OCI-LY7 (cell line): Measurements from ENCODE around the gene LRRC10B. TPM values are rescaled to one million over a fixed set of nuclear protein-coding genes. Genes with fewer than 3 reads are reported as not detected.

ENCODE experiments used
- BruUV-seq: library from RNA; stranded (reverse); fragments of 400-500 nt; replicated peaks from 2 replicates; lab custom pipeline; 2021; lab: Mats Ljungman, UMichigan
- CTCF ChIA-PET: fragments of 300-600 bp; sonication (Branson Sonifier 250); formaldehyde crosslinking; loops from one replicate; lab custom pipeline; 2022; ENCODE audit warnings: antibody characterized with exemption; ENCODE audit not compliant: unreplicated experiment; lab: Charles Lee
- POLR2A ChIA-PET: fragments of 300-600 bp; sonication (Branson Sonifier 250); formaldehyde crosslinking; loops from one replicate; lab custom pipeline; 2022; ENCODE audit warnings: antibody characterized with exemption; lab: Charles Lee
- DNase-seq: peaks from one replicate; pipeline ENCODE4 v3.0.0-alpha.2; 2015; ENCODE audit warnings: low spot score
- H2AFZ ChIP-seq: fragments of 200-600 bp; sonication (generic), shearing (Covaris generic); 2 replicates; pipeline ENCODE4 v1.6.1; 2014; ENCODE audit warnings: mild to moderate bottlenecking, antibody characterized with exemption, low read length, moderate library complexity
- H3K27ac ChIP-seq: fragments of 200-600 bp; sonication (generic); 2 replicates; pipeline ENCODE4 v1.5.1; 2014; ENCODE audit warnings: mixed run types, low read depth, mild to moderate bottlenecking, moderate library complexity, low read length, inconsistent platforms; ENCODE audit not compliant: poor library complexity, severe bottlenecking
- H3K36me3 ChIP-seq: fragments of 200-600 bp; sonication (generic); 2 replicates; pipeline ENCODE4 v1.6.1; 2014; ENCODE audit warnings: mild to moderate bottlenecking, antibody characterized with exemption, low read length, moderate library complexity, mixed read lengths; ENCODE audit not compliant: insufficient read depth
- H3K4me1 ChIP-seq: fragments of 200-600 bp; sonication (generic); 2 replicates; pipeline ENCODE4 v1.5.1; 2014; ENCODE audit warnings: mild to moderate bottlenecking, low read length; ENCODE audit not compliant: insufficient read depth, poor library complexity, severe bottlenecking
- H3K4me2 ChIP-seq: fragments of 200-600 bp; sonication (generic); 2 replicates; pipeline ENCODE4 v1.6.1; 2014; ENCODE audit warnings: mild to moderate bottlenecking, low read length
- H3K4me3 ChIP-seq: fragments of 200-600 bp; sonication (generic); 2 replicates; pipeline ENCODE4 v1.5.1; 2014; ENCODE audit warnings: mild to moderate bottlenecking, low read depth, low read length; ENCODE audit not compliant: poor library complexity, severe bottlenecking
- H3K79me2 ChIP-seq: fragments of 200-600 bp; sonication (generic); 2 replicates; pipeline ENCODE4 v1.6.1; 2016; ENCODE audit warnings: low read depth, mild to moderate bottlenecking, low read length, moderate library complexity, mixed read lengths; ENCODE audit not compliant: insufficient read depth
- H3K9me2 ChIP-seq: fragments of 200-600 bp; sonication (generic); 2 replicates; pipeline ENCODE4 v1.6.1; 2016; ENCODE audit warnings: mild to moderate bottlenecking, low read length, mixed read lengths; ENCODE audit not compliant: insufficient read depth
- H3K9me3 ChIP-seq: fragments of 200-600 bp; sonication (generic); 2 replicates; pipeline ENCODE4 v1.6.1; 2014; ENCODE audit warnings: mild to moderate bottlenecking, mixed run types, low read length, mixed read lengths
- H4K20me1 ChIP-seq: fragments of 200-600 bp; sonication (generic); 2 replicates; pipeline ENCODE4 v1.6.1; 2014; ENCODE audit warnings: mild to moderate bottlenecking, antibody characterized with exemption, low read length, moderate library complexity, mixed read lengths; ENCODE audit not compliant: insufficient read depth
- CTCF ChIP-seq: fragments of 200-600 bp; sonication (generic); conservative IDR thresholded peaks from 2 replicates; pipeline ENCODE4 v1.5.1; 2014; ENCODE audit warnings: mild to moderate bottlenecking, antibody characterized with exemption, low read length, moderate library complexity, mixed read lengths
- EZH2phosphoT487 ChIP-seq: fragments of 200-600 bp; sonication (generic); IDR thresholded peaks from 2 replicates; pipeline ENCODE4 v1.6.1; 2018; ENCODE audit warnings: low read depth, borderline replicate concordance, mild to moderate bottlenecking, mixed run types, antibody characterized with exemption, low read length, moderate library complexity, mixed read lengths
- intact Hi-C: fragments of 100-400 bp; cut with micrococcal nuclease; formaldehyde crosslinking; loops from one replicate; pipeline ENCODE4 v1.10.0; 2022; ENCODE audit not compliant: unreplicated experiment
- total RNA-seq, 2 experiments: library from RNA; depleted of rRNA in 1 of 2; stranded (reverse); fragments of >200 nt in 1 of 2; shearing (Covaris generic) in 1 of 2; gene quantifications; 2 replicates each; pipeline ENCODE4 v1.2.3, GENCODE V29; 2014 to 2022

LRRC10B gene
- total RNA-seq, 2 experiments from 2014 or later = not detected

DNA sequence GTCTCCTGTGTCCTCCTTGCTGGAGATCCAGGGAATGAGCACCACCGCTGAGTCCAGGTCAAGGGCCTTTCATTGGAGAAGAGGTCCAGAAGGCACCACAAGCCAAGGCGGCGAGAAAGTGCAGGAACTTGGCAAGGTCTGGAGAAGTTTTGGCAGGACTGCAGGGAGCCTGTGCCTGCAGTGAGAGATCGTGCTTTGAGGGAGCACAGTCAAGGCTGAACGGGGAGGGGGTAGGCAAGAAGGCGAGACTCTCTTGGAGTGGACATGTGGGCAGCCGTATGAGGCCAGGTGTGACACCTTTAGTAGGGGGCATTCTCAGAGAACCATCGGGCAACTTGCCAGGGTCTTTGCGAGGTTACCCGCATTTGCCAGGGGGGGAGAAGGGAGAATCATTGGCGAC is 30.5 kb downstream of the LRRC10B start:
- H3K79me2 ChIP-seq = no peaks in the 10 kb centered on the region
- ChIA-PET CTCF (no interaction called here), POLR2A (no interaction called here)
- H3K27ac ChIP-seq = no peak overlapping the region
- peaks cover 7% of the 10 kb centered on the region for H3K4me1 ChIP-seq
- no peak overlapping the region for H3K4me2 ChIP-seq
- no peak for DNase-seq
- H3K36me3 ChIP-seq = no peaks in the 10 kb centered on the region
- H3K9me2 ChIP-seq = no peaks in the 10 kb centered on the region
- H3K4me3 ChIP-seq = no peak overlapping the region
- no peak overlapping the region for H2AFZ ChIP-seq
- BruUV-seq = no TSS peak
- TF ChIP-seq EZH2phosphoT487 = no peak
- no peak for TF ChIP-seq CTCF
- no peaks in the 10 kb centered on the region for H3K9me3 ChIP-seq
- intact Hi-C loops = no loop called here
- H4K20me1 ChIP-seq = no peaks in the 10 kb centered on the region

GRCh38 chr11:61539831-61540357 is 31.3 kb downstream of the LRRC10B start:
- no peaks in the 10 kb centered on the region for H4K20me1 ChIP-seq
- intact Hi-C loops = no loop called here
- no peaks in the 10 kb centered on the region for H3K36me3 ChIP-seq
- CTCF ChIA-PET = no interaction called here
- no peak overlapping the region for H3K4me3 ChIP-seq
- TF ChIP-seq EZH2phosphoT487 = no peak
- TF ChIP-seq CTCF = no peak
- no peaks in the 10 kb centered on the region for H3K9me3 ChIP-seq
- H2AFZ ChIP-seq = no peak overlapping the region
- POLR2A ChIA-PET = no interaction called here
- H3K27ac ChIP-seq = no peak overlapping the region
- H3K4me2 ChIP-seq = no peak overlapping the region
- no TSS peak for BruUV-seq
- no peaks in the 10 kb centered on the region for H3K9me2 ChIP-seq
- peaks cover 7% of the 10 kb centered on the region for H3K4me1 ChIP-seq
- DNase-seq = no peak
- no peaks in the 10 kb centered on the region for H3K79me2 ChIP-seq

- no TSS peak for BruUV-seq
- Histone ChIP-seq H2AFZ (no peak overlapping the region), H3K27ac (no peak overlapping the region), H3K9me3 (no peaks in the 10 kb centered on the region), H3K36me3 (no peaks in the 10 kb centered on the region), H3K4me2 (no peak overlapping the region), H3K4me3 (no peak overlapping the region), H3K79me2 (no peaks in the 10 kb centered on the region), H3K4me1 (peaks cover 7% of the 10 kb centered on the region), H4K20me1 (no peaks in the 10 kb centered on the region), H3K9me2 (no peaks in the 10 kb centered on the region)
- DNase-seq = no peak
- TF ChIP-seq EZH2phosphoT487 = no peak
- TF ChIP-seq CTCF = no peak
- intact Hi-C loops = no loop called here
- ChIA-PET POLR2A (no interaction called here), CTCF (no interaction called here)
Measured at GRCh38 chr11:61540528-61540927, 32.0 kb downstream of the LRRC10B start.
